K562 (cell line): ENCODE measurements around the gene USP24.

Experiments
- BRD4 ChIP-seq: fragments of 200-600 bp; sonication (generic); IDR thresholded peaks from 2 replicates; pipeline ENCODE4 v1.6.1; 2017; ENCODE audit warnings: inconsistent platforms
- HMG20A ChIP-seq: fragments of 450-650 bp; formaldehyde crosslinking; conservative IDR thresholded peaks from 2 replicates; pipeline ENCODE4 v1.4.0; 2020; ENCODE audit warnings: mild to moderate bottlenecking, mixed read lengths
- MBD2 ChIP-seq: sonication (generic); IDR thresholded peaks from 2 replicates; pipeline ENCODE4 v1.6.1; 2016; ENCODE audit warnings: low read depth, borderline replicate concordance
- NFE2L1 ChIP-seq: fragments of 450-650 bp; IDR thresholded peaks from 2 replicates; pipeline ENCODE4 v1.6.1; 2016; ENCODE audit warnings: missing genetic modification characterization, low read depth, mild to moderate bottlenecking, missing compliant biosample characterization, moderate library complexity, borderline replicate concordance
- SREBF1 ChIP-seq: fragments of 150-350 bp; IDR thresholded peaks from 2 replicates; pipeline ENCODE4 v1.6.1; 2014; ENCODE audit warnings: antibody characterized with exemption, low read depth, low read length, borderline replicate concordance
- TF ChIP-seq, protein P1 (sequence below): sonication (generic); formaldehyde crosslinking; IDR thresholded peaks from 2 replicates; pipeline ENCODE4 v1.8.0; 2023; ENCODE audit warnings: missing genetic modification reagents, mild to moderate bottlenecking, borderline replicate concordance
- TF ChIP-seq, protein P2 (sequence below): IDR thresholded peaks from 2 replicates; pipeline ENCODE4 v1.6.1; 2016; ENCODE audit warnings: missing genetic modification characterization, missing compliant biosample characterization

DNA sequence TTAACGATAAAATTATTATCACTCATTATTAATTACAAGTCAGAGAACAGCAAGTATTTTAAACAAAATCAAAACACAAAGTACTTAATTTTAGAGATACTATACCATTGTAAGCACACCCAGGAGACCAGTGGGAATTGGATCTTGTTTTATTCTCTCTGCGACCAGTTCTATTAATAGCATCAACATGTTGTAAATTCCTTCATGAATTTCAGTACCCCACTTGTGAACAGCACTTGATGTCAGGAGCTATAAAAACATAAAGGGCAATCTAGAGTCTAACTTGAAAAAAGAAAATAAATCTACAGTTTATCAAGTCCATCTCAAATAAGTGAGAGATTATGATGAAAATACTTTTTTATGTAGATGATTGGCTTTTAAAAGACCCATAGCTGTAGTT lies 42.9 kb downstream of the USP24 start:
- TF ChIP-seq, protein P1, sequence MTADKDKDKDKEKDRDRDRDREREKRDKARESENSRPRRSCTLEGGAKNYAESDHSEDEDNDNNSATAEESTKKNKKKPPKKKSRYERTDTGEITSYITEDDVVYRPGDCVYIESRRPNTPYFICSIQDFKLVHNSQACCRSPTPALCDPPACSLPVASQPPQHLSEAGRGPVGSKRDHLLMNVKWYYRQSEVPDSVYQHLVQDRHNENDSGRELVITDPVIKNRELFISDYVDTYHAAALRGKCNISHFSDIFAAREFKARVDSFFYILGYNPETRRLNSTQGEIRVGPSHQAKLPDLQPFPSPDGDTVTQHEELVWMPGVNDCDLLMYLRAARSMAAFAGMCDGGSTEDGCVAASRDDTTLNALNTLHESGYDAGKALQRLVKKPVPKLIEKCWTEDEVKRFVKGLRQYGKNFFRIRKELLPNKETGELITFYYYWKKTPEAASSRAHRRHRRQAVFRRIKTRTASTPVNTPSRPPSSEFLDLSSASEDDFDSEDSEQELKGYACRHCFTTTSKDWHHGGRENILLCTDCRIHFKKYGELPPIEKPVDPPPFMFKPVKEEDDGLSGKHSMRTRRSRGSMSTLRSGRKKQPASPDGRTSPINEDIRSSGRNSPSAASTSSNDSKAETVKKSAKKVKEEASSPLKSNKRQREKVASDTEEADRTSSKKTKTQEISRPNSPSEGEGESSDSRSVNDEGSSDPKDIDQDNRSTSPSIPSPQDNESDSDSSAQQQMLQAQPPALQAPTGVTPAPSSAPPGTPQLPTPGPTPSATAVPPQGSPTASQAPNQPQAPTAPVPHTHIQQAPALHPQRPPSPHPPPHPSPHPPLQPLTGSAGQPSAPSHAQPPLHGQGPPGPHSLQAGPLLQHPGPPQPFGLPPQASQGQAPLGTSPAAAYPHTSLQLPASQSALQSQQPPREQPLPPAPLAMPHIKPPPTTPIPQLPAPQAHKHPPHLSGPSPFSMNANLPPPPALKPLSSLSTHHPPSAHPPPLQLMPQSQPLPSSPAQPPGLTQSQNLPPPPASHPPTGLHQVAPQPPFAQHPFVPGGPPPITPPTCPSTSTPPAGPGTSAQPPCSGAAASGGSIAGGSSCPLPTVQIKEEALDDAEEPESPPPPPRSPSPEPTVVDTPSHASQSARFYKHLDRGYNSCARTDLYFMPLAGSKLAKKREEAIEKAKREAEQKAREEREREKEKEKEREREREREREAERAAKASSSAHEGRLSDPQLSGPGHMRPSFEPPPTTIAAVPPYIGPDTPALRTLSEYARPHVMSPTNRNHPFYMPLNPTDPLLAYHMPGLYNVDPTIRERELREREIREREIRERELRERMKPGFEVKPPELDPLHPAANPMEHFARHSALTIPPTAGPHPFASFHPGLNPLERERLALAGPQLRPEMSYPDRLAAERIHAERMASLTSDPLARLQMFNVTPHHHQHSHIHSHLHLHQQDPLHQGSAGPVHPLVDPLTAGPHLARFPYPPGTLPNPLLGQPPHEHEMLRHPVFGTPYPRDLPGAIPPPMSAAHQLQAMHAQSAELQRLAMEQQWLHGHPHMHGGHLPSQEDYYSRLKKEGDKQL (CRISPR knock-in tag): no peak
- TF ChIP-seq BRD4 (no peak), HMG20A (CRISPR knock-in tag) (no peak), NFE2L1 (no peak), SREBF1 (no peak), MBD2 (no peak)
- TF ChIP-seq, protein P2, sequence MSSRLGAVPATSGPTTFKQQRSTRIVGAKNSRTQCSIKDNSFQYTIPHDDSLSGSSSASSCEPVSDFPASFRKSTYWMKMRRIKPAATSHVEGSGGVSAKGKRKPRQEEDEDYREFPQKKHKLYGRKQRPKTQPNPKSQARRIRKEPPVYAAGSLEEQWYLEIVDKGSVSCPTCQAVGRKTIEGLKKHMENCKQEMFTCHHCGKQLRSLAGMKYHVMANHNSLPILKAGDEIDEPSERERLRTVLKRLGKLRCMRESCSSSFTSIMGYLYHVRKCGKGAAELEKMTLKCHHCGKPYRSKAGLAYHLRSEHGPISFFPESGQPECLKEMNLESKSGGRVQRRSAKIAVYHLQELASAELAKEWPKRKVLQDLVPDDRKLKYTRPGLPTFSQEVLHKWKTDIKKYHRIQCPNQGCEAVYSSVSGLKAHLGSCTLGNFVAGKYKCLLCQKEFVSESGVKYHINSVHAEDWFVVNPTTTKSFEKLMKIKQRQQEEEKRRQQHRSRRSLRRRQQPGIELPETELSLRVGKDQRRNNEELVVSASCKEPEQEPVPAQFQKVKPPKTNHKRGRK (tag): no peak
